H9 (cell line): Measurements from ENCODE around the gene TULP3. TPM values are rescaled to one million over a fixed set of nuclear protein-coding genes. Genes with fewer than 3 reads are reported as not detected.
A peak's percentile ranks its signal among the peaks of the same experiment; 100 is the strongest.

Experiments
- DNase-seq: peaks from one replicate; pipeline ENCODE4 v3.0.0-alpha.2; 2017
- H2AFZ ChIP-seq: one replicate; pipeline ENCODE4 v1.6.1; 2013; ENCODE audit warnings: mild to moderate bottlenecking, low read length, control low read depth, moderate library complexity
- H2AK5ac ChIP-seq: 2 replicates; pipeline ENCODE4 v1.6.1; 2013; ENCODE audit warnings: low read length, control low read depth, mixed read lengths; ENCODE audit not compliant: insufficient read length
- H2BK120ac ChIP-seq: one replicate; pipeline ENCODE4 v1.6.1; 2013; ENCODE audit warnings: low read depth, mild to moderate bottlenecking, low read length, control low read depth, inconsistent platforms; ENCODE audit not compliant: poor library complexity, severe bottlenecking
- H2BK12ac ChIP-seq: 2 replicates; pipeline ENCODE4 v1.6.1; 2013; ENCODE audit warnings: low read length, control low read depth, mixed read lengths, low read depth; ENCODE audit not compliant: insufficient read length
- H2BK15ac ChIP-seq: 2 replicates; pipeline ENCODE4 v1.6.1; 2013; ENCODE audit warnings: low read depth, low read length, control low read depth
- H2BK20ac ChIP-seq: one replicate; pipeline ENCODE4 v1.6.1; 2013; ENCODE audit warnings: low read depth, mild to moderate bottlenecking, low read length, control low read depth, inconsistent platforms; ENCODE audit not compliant: poor library complexity, severe bottlenecking
- H2BK5ac ChIP-seq: 2 replicates; pipeline ENCODE4 v1.6.1; 2013; ENCODE audit warnings: low read length, control low read depth, mixed read lengths; ENCODE audit not compliant: insufficient read length
- H3K14ac ChIP-seq: 2 replicates; pipeline ENCODE4 v1.6.1; 2013; ENCODE audit warnings: low read length, control low read depth; ENCODE audit not compliant: insufficient read depth
- H3K18ac ChIP-seq: 2 replicates; pipeline ENCODE4 v1.6.1; 2013; ENCODE audit warnings: low read depth, mild to moderate bottlenecking, mixed read lengths, low read length, control low read depth; ENCODE audit not compliant: insufficient read length
- H3K23ac ChIP-seq: 2 replicates; pipeline ENCODE4 v1.6.1; 2013; ENCODE audit warnings: low read length, control low read depth, mixed read lengths, low read depth; ENCODE audit not compliant: insufficient read length
- H3K23me2 ChIP-seq: 2 replicates; pipeline ENCODE4 v1.6.1; 2013; ENCODE audit warnings: low read depth, mild to moderate bottlenecking, mixed read lengths, low read length, control low read depth; ENCODE audit not compliant: insufficient read length, poor library complexity, severe bottlenecking
- H3K27ac ChIP-seq: 2 replicates; pipeline ENCODE4 v1.5.1; 2013; ENCODE audit warnings: low read length, control low read depth, mixed read lengths, low read depth; ENCODE audit not compliant: insufficient read length
- H3K27me3 ChIP-seq: 2 replicates; pipeline ENCODE4 v1.6.1; 2013; ENCODE audit warnings: low read length, control low read depth, inconsistent platforms; ENCODE audit not compliant: insufficient read depth
- H3K4ac ChIP-seq: 2 replicates; pipeline ENCODE4 v1.6.1; 2013; ENCODE audit warnings: low read depth, mild to moderate bottlenecking, control low read depth, inconsistent platforms, low read length, moderate library complexity
- H3K4me1 ChIP-seq: 2 replicates; pipeline ENCODE4 v1.6.1; 2013; ENCODE audit warnings: low read length, control low read depth, inconsistent platforms; ENCODE audit not compliant: insufficient read depth
- H3K4me2 ChIP-seq: 2 replicates; pipeline ENCODE4 v1.6.1; 2013; ENCODE audit warnings: low read length, control low read depth, mixed read lengths; ENCODE audit not compliant: insufficient read length, insufficient read depth
- H3K56ac ChIP-seq: 2 replicates; pipeline ENCODE4 v1.6.1; 2013; ENCODE audit warnings: low read depth, mild to moderate bottlenecking, mixed read lengths, low read length, control low read depth; ENCODE audit not compliant: insufficient read length
- H3K79me1 ChIP-seq: 2 replicates; pipeline ENCODE4 v1.6.1; 2013; ENCODE audit warnings: low read depth, mild to moderate bottlenecking, moderate library complexity, low read length, control low read depth, inconsistent platforms; ENCODE audit not compliant: insufficient read depth, poor library complexity, severe bottlenecking
- H3K79me2 ChIP-seq: 2 replicates; pipeline ENCODE4 v1.6.1; 2013; ENCODE audit warnings: low read length, control low read depth, inconsistent platforms; ENCODE audit not compliant: insufficient read depth
- H3K9ac ChIP-seq: 2 replicates; pipeline ENCODE4 v1.6.1; 2013; ENCODE audit warnings: low read length, control low read depth, mixed read lengths; ENCODE audit not compliant: insufficient read length; ENCODE audit errors: extremely low read depth
- H3K9me3 ChIP-seq: one replicate; pipeline ENCODE4 v1.6.1; 2013; ENCODE audit warnings: low read depth, low read length, inconsistent platforms; ENCODE audit not compliant: control insufficient read depth
- H3T11ph ChIP-seq: one replicate; pipeline ENCODE4 v1.6.1; 2013; ENCODE audit warnings: mild to moderate bottlenecking, low read length, control low read depth, inconsistent platforms
- H4K20me1 ChIP-seq: one replicate; pipeline ENCODE4 v1.6.1; 2013; ENCODE audit not compliant: control insufficient read depth, insufficient read length, insufficient read depth
- H4K5ac ChIP-seq: 2 replicates; pipeline ENCODE4 v1.6.1; 2013; ENCODE audit warnings: low read depth, mild to moderate bottlenecking, mixed read lengths, low read length, control low read depth; ENCODE audit not compliant: insufficient read length
- H4K8ac ChIP-seq: replicated peaks from 2 replicates; pipeline ENCODE4 v1.6.1; 2013; ENCODE audit warnings: low read length, control low read depth, mixed read lengths, low read depth; ENCODE audit not compliant: insufficient read length
- H4K91ac ChIP-seq: 2 replicates; pipeline ENCODE4 v1.6.1; 2013; ENCODE audit warnings: low read depth, mild to moderate bottlenecking, moderate library complexity, mixed read lengths, low read length, control low read depth; ENCODE audit not compliant: insufficient read length
- H3K27ac Mint-ChIP-seq, 3 experiments: 2 replicates in 2 of 3; 3 replicates in 1 of 3; pipeline ENCODE4 v1.8.0; 2020 to 2021; ENCODE audit warnings: mixed read lengths in 3 of 3, mild to moderate bottlenecking in 1 of 3, moderate library complexity in 1 of 3
- H3K27me3 Mint-ChIP-seq: 2 replicates; pipeline ENCODE4 v1.8.0; 2021; ENCODE audit warnings: low read depth, mild to moderate bottlenecking, moderate library complexity, mixed read lengths
- H3K36me3 Mint-ChIP-seq, 3 experiments: 2 replicates in 2 of 3; 3 replicates in 1 of 3; pipeline ENCODE4 v1.8.0; 2020 to 2021; ENCODE audit warnings: low read depth in 3 of 3, mixed read lengths in 3 of 3; ENCODE audit not compliant: insufficient read depth in 1 of 3
- H3K4me1 Mint-ChIP-seq, 2 experiments: 2 replicates each; pipeline ENCODE4 v1.8.0; 2020; ENCODE audit warnings: mixed read lengths in 2 of 2
- H3K4me3 Mint-ChIP-seq, 2 experiments: 2 replicates in 1 of 2; 3 replicates in 1 of 2; pipeline ENCODE4 v1.8.0; 2020 to 2021; ENCODE audit warnings: mild to moderate bottlenecking in 2 of 2, mixed read lengths in 2 of 2, moderate library complexity in 1 of 2
- H3K9me3 Mint-ChIP-seq, 2 experiments: 2 replicates in 1 of 2; 3 replicates in 1 of 2; pipeline ENCODE4 v1.8.0; 2020; ENCODE audit warnings: mild to moderate bottlenecking in 2 of 2, mixed read lengths in 2 of 2, moderate library complexity in 1 of 2
- WGBS: extraction: QIAGEN DNeasy Blood & Tissue Kit; methylation state at CpG from one replicate; pipeline ENCODE4 v1.1.7; 2013; ENCODE audit warnings: missing lambda C conversion rate, low lambda C conversion rate, mixed read lengths; ENCODE audit not compliant: insufficient read length; ENCODE audit errors: extremely low coverage; 5-methylcytosine and 5-hydroxymethylcytosine counted together
- total RNA-seq: library from RNA; stranded (reverse); gene quantifications from 2 replicates; pipeline ENCODE4 v1.2.1, GENCODE V29; 2021
- TF ChIP-seq, protein P1 (sequence below): fragments of 200-600 bp; sonication (generic); conservative IDR thresholded peaks from 3 replicates; pipeline ENCODE4 v1.8.0; 2021; ENCODE audit warnings: antibody characterized with exemption, mild to moderate bottlenecking

TULP3 gene
- total RNA-seq, 1 experiment from 2014 or later, result 22.3 TPM

- Mint-ChIP-seq H3K4me3 (no peak overlapping the region), H3K36me3 (peaks cover 13 to 62% (median 25%) of the 10 kb centered on the region in 3 experiments), H3K27me3 (no peaks in the 10 kb centered on the region), H3K4me1 (peaks cover 31 to 37% of the 10 kb centered on the region in 2 experiments), H3K27ac (peak overlapping the region; percentile 20 to 42 (median 26); a peak in 4 of 7 replicates), H3K9me3 (no peaks in the 10 kb centered on the region)
- no peak overlapping the region for H3K14ac ChIP-seq
- H3K4me2 ChIP-seq, result no peak overlapping the region
- no peak overlapping the region for H2BK20ac ChIP-seq
- no peaks in the 10 kb centered on the region for H3K9me3 ChIP-seq
- no peak overlapping the region for H2BK12ac ChIP-seq
- H3T11ph ChIP-seq, result no peak overlapping the region
- DNase-seq, result no peak
- H3K9ac ChIP-seq, result no peak overlapping the region
- H4K5ac ChIP-seq, result no peak overlapping the region
- TF ChIP-seq, protein P1, sequence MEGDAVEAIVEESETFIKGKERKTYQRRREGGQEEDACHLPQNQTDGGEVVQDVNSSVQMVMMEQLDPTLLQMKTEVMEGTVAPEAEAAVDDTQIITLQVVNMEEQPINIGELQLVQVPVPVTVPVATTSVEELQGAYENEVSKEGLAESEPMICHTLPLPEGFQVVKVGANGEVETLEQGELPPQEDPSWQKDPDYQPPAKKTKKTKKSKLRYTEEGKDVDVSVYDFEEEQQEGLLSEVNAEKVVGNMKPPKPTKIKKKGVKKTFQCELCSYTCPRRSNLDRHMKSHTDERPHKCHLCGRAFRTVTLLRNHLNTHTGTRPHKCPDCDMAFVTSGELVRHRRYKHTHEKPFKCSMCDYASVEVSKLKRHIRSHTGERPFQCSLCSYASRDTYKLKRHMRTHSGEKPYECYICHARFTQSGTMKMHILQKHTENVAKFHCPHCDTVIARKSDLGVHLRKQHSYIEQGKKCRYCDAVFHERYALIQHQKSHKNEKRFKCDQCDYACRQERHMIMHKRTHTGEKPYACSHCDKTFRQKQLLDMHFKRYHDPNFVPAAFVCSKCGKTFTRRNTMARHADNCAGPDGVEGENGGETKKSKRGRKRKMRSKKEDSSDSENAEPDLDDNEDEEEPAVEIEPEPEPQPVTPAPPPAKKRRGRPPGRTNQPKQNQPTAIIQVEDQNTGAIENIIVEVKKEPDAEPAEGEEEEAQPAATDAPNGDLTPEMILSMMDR, result no peak
- no peak overlapping the region for H3K18ac ChIP-seq
- no peak overlapping the region for H2BK120ac ChIP-seq
- H2AK5ac ChIP-seq, result no peak overlapping the region
- no peak overlapping the region for H2BK5ac ChIP-seq
- no peak overlapping the region for H3K4ac ChIP-seq
- peaks cover 11% of the 10 kb centered on the region; the same call in 1 of the 2 replicates for H3K4me1 ChIP-seq
- no peak overlapping the region for H2AFZ ChIP-seq
- no peaks in the 10 kb centered on the region for H3K23me2 ChIP-seq
- peaks cover 10% of the 10 kb centered on the region for H3K79me1 ChIP-seq
- no peak overlapping the region for H3K56ac ChIP-seq
- H4K91ac ChIP-seq, result no peak overlapping the region
- no CpG with 5 or more reads among the region's 9 CpGs for WGBS
- no peaks in the 10 kb centered on the region for H3K27me3 ChIP-seq
- H2BK15ac ChIP-seq, result no peak overlapping the region
- H3K79me2 ChIP-seq, result peaks cover 30% of the 10 kb centered on the region; the same call in 1 of the 2 replicates
- no peak overlapping the region for H4K8ac ChIP-seq
- no peak overlapping the region for H3K27ac ChIP-seq
- H4K20me1 ChIP-seq, result no peaks in the 10 kb centered on the region
- H3K23ac ChIP-seq, result no peak overlapping the region
Observed at GRCh38 chr12:2973566-2973965, 82.9 kb downstream of the TULP3 start.
